HG02973 (cell line): ENCODE results near the gene SLC24A4.

Source experiments
- ATAC-seq: cut with Tn5 transposase; IDR thresholded peaks from one replicate; pipeline ENCODE4 v1.9.1; 2021; ENCODE audit warnings: moderate library complexity; ENCODE audit not compliant: unreplicated experiment

SLC24A4 gene

GRCh38 chr14:92323011-92323915, at the start of gene SLC24A4:
Gene SLC24A4, plus strand, starts transcription at chr14:92323165. Its CDS starts 666 bp downstream, at chr14:92323831.
- no peak for ATAC-seq

- ATAC-seq, result no peak
These were observed 49.8 kb upstream of the SLC24A4 start for GRCh38 chr14:92273166-92273565.

GRCh38 chr14:92274055-92274454, 48.9 kb upstream of the SLC24A4 start:
- no peak for ATAC-seq

- ATAC-seq, result no peak
These were observed 46.9 kb upstream of the SLC24A4 start for GRCh38 chr14:92276074-92276473.

GRCh38 chr14:92277031-92277430, 45.9 kb upstream of the SLC24A4 start:
- ATAC-seq, result no peak

- ATAC-seq, result no peak
These were observed 42.3 kb upstream of the SLC24A4 start for GRCh38 chr14:92280554-92281262.

- no peak for ATAC-seq
These were observed 40.3 kb upstream of the SLC24A4 start for GRCh38 chr14:92282669-92283068.

GRCh38 chr14:92285311-92285710, 37.7 kb upstream of the SLC24A4 start:
- no peak for ATAC-seq

GRCh38 chr14:92287987-92288386, 35.0 kb upstream of the SLC24A4 start:
- ATAC-seq, result no peak

GRCh38 chr14:92288994-92289660, 33.8 kb upstream of the SLC24A4 start:
- ATAC-seq, result no peak

GRCh38 chr14:92292673-92293072, 30.3 kb upstream of the SLC24A4 start:
- no peak for ATAC-seq

- no peak for ATAC-seq
These were observed 28.5 kb upstream of the SLC24A4 start for GRCh38 chr14:92294506-92294905.

- no peak for ATAC-seq
These were observed 25.0 kb upstream of the SLC24A4 start for GRCh38 chr14:92297818-92298595.

- no peak for ATAC-seq
These were observed 20.5 kb upstream of the SLC24A4 start for GRCh38 chr14:92302481-92302880.

GRCh38 chr14:92308716-92309115, 14.2 kb upstream of the SLC24A4 start:
- no peak for ATAC-seq

- no peak for ATAC-seq
These were observed 12.9 kb upstream of the SLC24A4 start for GRCh38 chr14:92309968-92310530.

GRCh38 chr14:92310776-92311375, 12.1 kb upstream of the SLC24A4 start:
- ATAC-seq, result no peak

- ATAC-seq, result no peak
These were observed 8.8 kb upstream of the SLC24A4 start for GRCh38 chr14:92314182-92314581.

- ATAC-seq, result no peak
These were observed 7.7 kb upstream of the SLC24A4 start for GRCh38 chr14:92315050-92315805.
